Measurements from ENCODE around the gene BECN2.

The BECN2 gene

GRCh38 chr1:241957692-241958494 is at the start of gene BECN2:
TSS of gene BECN2 (plus strand) at chr1:241957767. CDS start at chr1:241957767, 0 bp downstream.
- DNase-seq, result peak; percentile 68

GRCh38 chr1:241916196-241916595 is 41.4 kb upstream of the BECN2 start:
- DNase-seq, result no peak

DNA sequence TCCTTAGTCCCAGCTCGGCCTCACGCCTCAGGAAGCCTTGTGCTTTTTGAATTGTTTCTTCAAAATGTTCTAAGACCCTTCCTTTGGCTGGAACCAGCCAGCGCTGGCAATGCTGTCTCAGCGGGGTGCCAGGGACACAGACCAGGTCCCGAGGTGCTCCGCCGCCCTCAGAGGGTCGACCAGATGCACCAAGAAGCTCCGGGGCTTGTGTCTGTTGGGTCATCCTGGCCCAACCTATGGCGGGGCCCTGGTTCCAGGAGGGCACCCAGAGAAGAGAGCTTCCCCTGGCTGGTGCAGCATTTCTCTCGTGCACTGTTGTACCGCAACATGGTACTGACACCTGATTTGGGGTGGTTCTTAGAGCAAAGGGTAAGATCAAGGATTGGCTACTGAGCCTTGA is 40.1 kb upstream of the BECN2 start:
- no peak for DNase-seq

GRCh38 chr1:241918879-241919278 is 38.7 kb upstream of the BECN2 start:
- no peak for DNase-seq

- DNase-seq, result no peak
Observed at GRCh38 chr1:241924080-241924808, 33.3 kb upstream of the BECN2 start.

DNA sequence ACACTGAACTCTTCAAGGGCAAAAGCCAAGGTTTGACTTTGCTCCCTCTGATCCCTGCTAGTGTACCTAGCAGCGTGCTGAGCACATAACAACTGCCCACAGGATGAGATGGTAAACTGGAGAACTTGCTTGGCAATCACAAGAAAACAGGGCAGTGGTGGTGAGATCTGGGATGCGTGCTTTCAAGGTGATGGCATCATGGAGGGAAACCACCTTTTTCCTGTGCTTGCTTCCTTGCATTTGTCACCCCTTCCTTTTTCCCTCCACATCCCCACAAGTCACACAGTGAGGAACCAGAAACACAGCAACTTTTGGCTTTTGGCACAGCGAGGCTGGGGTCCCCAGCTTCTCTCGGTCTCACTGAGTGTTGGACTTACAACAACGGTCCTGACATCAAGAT is 31.4 kb upstream of the BECN2 start:
- no peak for DNase-seq

DNA sequence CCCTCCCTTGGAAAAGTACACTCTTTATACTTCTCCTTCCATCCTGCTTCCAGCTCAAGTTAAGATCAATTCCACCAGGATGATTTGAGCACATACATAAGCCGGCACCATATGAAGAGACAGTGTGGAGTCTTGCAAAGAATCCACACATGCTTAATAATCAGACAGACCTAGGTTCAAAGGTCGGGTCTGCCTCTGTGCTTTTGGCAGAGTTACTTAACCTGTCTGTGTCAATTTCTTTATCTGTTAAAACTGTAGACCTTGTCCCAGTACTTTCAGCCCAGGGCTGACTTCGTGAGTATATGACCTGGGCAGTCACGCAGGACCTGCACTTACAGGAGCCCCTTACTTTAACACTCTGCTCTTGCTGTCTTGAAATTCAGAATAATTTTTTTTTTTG is 30.2 kb upstream of the BECN2 start:
- no peak for DNase-seq

GRCh38 chr1:241932845-241933244 is 24.7 kb upstream of the BECN2 start:
- no peak for DNase-seq

GRCh38 chr1:241934201-241934848 is 23.2 kb upstream of the BECN2 start:
- no peak for DNase-seq

DNA sequence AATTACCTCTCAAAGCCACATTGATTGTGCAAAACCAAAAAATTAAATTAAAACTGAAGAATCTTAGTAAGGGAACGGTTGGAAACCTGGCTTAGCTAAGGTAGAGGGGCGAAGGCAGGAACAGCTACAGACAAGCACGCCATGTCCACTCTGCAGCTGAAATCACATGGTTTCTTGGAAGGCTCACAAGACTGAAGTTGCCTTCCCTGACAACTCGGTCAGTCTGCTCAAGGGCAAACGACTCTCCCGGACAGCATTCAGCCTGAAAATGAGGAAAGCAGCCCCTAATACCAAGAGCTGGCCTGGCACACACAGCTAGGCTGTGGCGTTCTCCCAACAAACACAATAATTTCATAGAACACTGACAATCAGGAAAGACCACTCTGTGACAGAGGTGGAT is 22.7 kb upstream of the BECN2 start:
- DNase-seq, result no peak

DNA sequence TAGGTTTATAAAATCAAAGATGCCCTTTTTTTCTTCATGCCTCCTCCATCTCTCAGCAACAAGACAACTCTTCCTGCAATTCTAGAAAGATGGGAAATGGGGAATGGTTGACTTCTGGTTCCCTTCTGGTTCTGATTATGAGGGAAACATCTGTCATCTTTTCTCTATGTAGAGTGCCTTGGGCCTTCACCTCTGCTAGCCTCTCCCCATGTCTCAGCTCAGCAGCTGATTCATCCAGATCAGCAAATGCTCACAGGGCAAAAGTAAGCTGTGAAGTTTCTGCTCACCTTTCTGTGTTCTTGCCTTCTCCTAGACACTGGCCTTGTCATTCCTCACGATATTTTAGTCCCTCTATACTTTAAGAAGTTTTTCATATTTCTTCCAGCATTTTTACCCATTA is 17.8 kb upstream of the BECN2 start:
- DNase-seq, result no peak

GRCh38 chr1:241942738-241943137 is 14.8 kb upstream of the BECN2 start:
- DNase-seq, result no peak

DNA sequence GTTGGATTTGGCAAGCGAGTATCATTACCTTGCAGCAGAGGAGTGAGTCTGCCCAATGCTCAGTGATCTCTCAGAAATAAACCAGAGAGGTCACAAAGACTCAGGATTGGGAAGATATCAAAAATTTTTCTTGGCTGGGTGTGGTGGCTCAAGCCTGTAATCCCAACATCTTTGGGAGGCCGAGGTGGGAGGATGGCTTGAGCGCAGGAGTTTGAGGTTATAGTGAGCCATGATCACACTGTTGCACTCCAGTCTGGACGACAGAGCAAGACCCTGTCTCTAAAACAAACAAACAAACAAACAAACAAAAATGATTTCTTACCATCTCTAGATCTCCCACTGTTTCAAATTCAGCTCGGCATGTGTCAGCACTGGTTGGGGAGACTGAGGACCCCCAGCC is 13.3 kb upstream of the BECN2 start:
- DNase-seq, result no peak

GRCh38 chr1:241947354-241947753 is 10.2 kb upstream of the BECN2 start:
- no peak for DNase-seq

DNA sequence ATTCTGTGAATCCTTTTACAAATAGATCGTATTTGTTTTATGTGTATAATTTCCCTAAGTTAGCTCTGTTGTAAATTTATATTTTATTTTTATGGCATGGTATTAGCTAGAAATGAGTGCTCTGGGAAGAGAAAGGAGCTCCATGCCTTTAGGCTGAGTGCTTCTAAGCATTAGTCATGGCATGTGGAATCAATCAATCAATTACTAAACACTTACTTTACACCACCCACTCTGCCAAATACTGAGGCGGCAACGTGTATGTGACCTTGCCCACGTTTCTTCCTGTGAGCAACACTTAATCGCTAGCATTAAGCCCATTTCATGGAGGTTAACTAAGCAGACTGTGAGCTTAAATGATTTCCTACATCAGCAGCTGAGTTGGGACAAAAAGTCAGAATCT is 7.2 kb upstream of the BECN2 start:
- DNase-seq, result no peak

GRCh38 chr1:241962153-241962552 is 4.6 kb downstream of the BECN2 start:
- DNase-seq, result no peak

DNA sequence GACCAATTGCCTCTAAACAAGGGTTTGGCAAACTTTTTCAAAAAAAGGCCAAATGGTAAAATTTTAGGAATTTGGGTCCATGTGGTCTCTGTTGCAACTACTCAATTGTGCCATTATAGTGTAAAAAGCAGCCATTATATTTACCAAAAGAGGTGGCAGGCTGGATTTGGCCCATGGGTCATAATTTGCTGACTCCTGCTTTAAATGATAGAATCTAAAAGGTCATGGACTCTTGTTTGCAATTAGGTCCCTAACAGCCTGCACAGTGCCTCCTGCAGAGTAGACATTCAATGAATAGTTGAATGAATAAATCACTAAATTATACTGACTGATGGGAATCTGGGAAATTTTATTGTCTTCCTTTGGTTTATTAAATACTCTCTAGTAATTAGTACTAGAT is 6.2 kb downstream of the BECN2 start:
- DNase-seq, result no peak

GRCh38 chr1:241964550-241965282 is 7.1 kb downstream of the BECN2 start:
- no peak for DNase-seq

GRCh38 chr1:241968611-241969010 is 11.0 kb downstream of the BECN2 start:
- DNase-seq, result no peak

GRCh38 chr1:241972703-241973369 is 15.3 kb downstream of the BECN2 start:
- DNase-seq, result no peak

- no peak for DNase-seq
Observed at GRCh38 chr1:241976229-241976628, 18.7 kb downstream of the BECN2 start.

GRCh38 chr1:241979071-241979470 is 21.5 kb downstream of the BECN2 start:
- DNase-seq, result no peak

- DNase-seq, result peak; percentile 7
Observed at GRCh38 chr1:241979926-241980325, 22.4 kb downstream of the BECN2 start.

All from NCI-H1694 treated with DMSO at 0.1 percent for 48 hours (cell line).